Measurements from ENCODE around the gene TLL1. TPM values are rescaled to one million over a fixed set of nuclear protein-coding genes. Genes with fewer than 3 reads are reported as not detected.

The TLL1 gene
- total RNA-seq, 1 experiment from 2014 or later = 5.0 TPM

- CTCF ChIA-PET = no interaction called here
- no peak for TF ChIP-seq EZH2phosphoT487 (IDR thresholded peaks at IDR 0.05; ENCODE audit: borderline replicate concordance, low read length)
- no peak for TF ChIP-seq EZH2 (IDR thresholded peaks at IDR 0.05; ENCODE audit: low read length, unreplicated experiment)
- TF ChIP-seq CTCF (conservative IDR thresholded peaks at IDR 0.05; ENCODE audit: low read depth, low read length) = no peak
- no peaks in the 10 kb centered on the region for H3F3A ChIP-seq (ENCODE audit: low read length, unreplicated experiment)
- intact Hi-C loops (cut with micrococcal nuclease) = no loop called here
- H3K4me3 ChIP-seq (ENCODE audit: low read length) = no peak overlapping the region
- H3K4me1 ChIP-seq (ENCODE audit: insufficient read depth, low read length) = no peaks in the 10 kb centered on the region
- no peaks in the 10 kb centered on the region for H3K27me3 ChIP-seq (ENCODE audit: low read length)
- no peaks in the 10 kb centered on the region for H4K20me1 ChIP-seq (ENCODE audit: low read length)
- POLR2A ChIA-PET (ENCODE audit: unreplicated experiment) = no interaction called here
- no peaks in the 10 kb centered on the region for H3K9me3 ChIP-seq (ENCODE audit: low read length)
- H3K27ac ChIP-seq (ENCODE audit: low read length) = no peak overlapping the region
- H3K4me2 ChIP-seq (ENCODE audit: low read length) = no peak overlapping the region
- no peak overlapping the region for H3K9ac ChIP-seq (ENCODE audit: low read length)
- no peaks in the 10 kb centered on the region for H3K36me3 ChIP-seq (ENCODE audit: low read depth, low read length)
- ATAC-seq (no peak), DNase-seq (no peak)
- H3K9me2 ChIP-seq (replicated peaks; ENCODE audit: low read length) = no peaks in the 10 kb centered on the region
- no TSS peak for BruUV-seq (replicated peaks)
- no peak overlapping the region for H2AFZ ChIP-seq (ENCODE audit: low read length)
- H3K79me2 ChIP-seq (ENCODE audit: low read length) = no peaks in the 10 kb centered on the region
These were observed 21.1 kb downstream of the TLL1 start for GRCh38 chr4:165894159-165894558.

- Histone ChIP-seq H2AFZ (ENCODE audit: low read length) (peak overlapping the region; percentile 75), H3K36me3 (ENCODE audit: low read depth, low read length) (no peaks in the 10 kb centered on the region), H4K20me1 (ENCODE audit: low read length) (no peaks in the 10 kb centered on the region), H3K27me3 (ENCODE audit: low read length) (no peaks in the 10 kb centered on the region), H3K79me2 (ENCODE audit: low read length) (no peaks in the 10 kb centered on the region), H3K9ac (ENCODE audit: low read length) (peak overlapping the region; percentile 11; the same call in 1 of the 2 replicates), H3K9me2 (replicated peaks; ENCODE audit: low read length) (no peaks in the 10 kb centered on the region), H3K4me2 (ENCODE audit: low read length) (peak overlapping the region; percentile 67), H3F3A (ENCODE audit: low read length, unreplicated experiment) (no peaks in the 10 kb centered on the region), H3K4me1 (ENCODE audit: insufficient read depth, low read length) (peaks cover 16% of the 10 kb centered on the region), H3K4me3 (ENCODE audit: low read length) (peak overlapping the region; percentile 27; the same call in 1 of the 2 replicates), H3K27ac (ENCODE audit: low read length) (peak overlapping the region; percentile 74), H3K9me3 (ENCODE audit: low read length) (no peaks in the 10 kb centered on the region)
- peak; percentile 64 for ATAC-seq
- ChIA-PET CTCF (no interaction called here), POLR2A (ENCODE audit: unreplicated experiment) (no interaction called here)
- BruUV-seq (replicated peaks) = no TSS peak
- TF ChIP-seq EZH2 (IDR thresholded peaks at IDR 0.05; ENCODE audit: low read length, unreplicated experiment) = no peak
- peak; percentile 59 for DNase-seq
- intact Hi-C loops (cut with micrococcal nuclease) = no loop called here
These were observed 32.5 kb downstream of the TLL1 start for GRCh38 chr4:165905405-165906027.

- peak overlapping the region; percentile 74 for H3K27ac ChIP-seq (ENCODE audit: low read length)
- 0 out of 2 replicates have a peak overlapping the region, but pooled peaks have one; percentile 75 for H2AFZ ChIP-seq (ENCODE audit: low read length)
- H3K27me3 ChIP-seq (ENCODE audit: low read length) = no peaks in the 10 kb centered on the region
- H3K9me2 ChIP-seq (replicated peaks; ENCODE audit: low read length) = no peaks in the 10 kb centered on the region
- H3F3A ChIP-seq (ENCODE audit: low read length, unreplicated experiment) = no peaks in the 10 kb centered on the region
- no peaks in the 10 kb centered on the region for H3K79me2 ChIP-seq (ENCODE audit: low read length)
- POLR2A ChIA-PET (ENCODE audit: unreplicated experiment) = interaction anchor here (0.6 kb wide), 1 partner anchor 494 kb away, joined by 5 read pairs; no protein-coding TSS in a partner anchor
- peak overlapping the region; percentile 67; the same call in 1 of the 2 replicates for H3K4me2 ChIP-seq (ENCODE audit: low read length)
- no peaks in the 10 kb centered on the region for H4K20me1 ChIP-seq (ENCODE audit: low read length)
- no peaks in the 10 kb centered on the region for H3K9me3 ChIP-seq (ENCODE audit: low read length)
- peaks cover 16% of the 10 kb centered on the region for H3K4me1 ChIP-seq (ENCODE audit: insufficient read depth, low read length)
- no peak overlapping the region for H3K9ac ChIP-seq (ENCODE audit: low read length)
- no peak overlapping the region for H3K4me3 ChIP-seq (ENCODE audit: low read length)
- DNase-seq (no peak), ATAC-seq (no peak)
- intact Hi-C loops (cut with micrococcal nuclease) = no loop called here
- no peak for TF ChIP-seq EZH2phosphoT487 (IDR thresholded peaks at IDR 0.05; ENCODE audit: borderline replicate concordance, low read length)
- no peak for TF ChIP-seq EZH2 (IDR thresholded peaks at IDR 0.05; ENCODE audit: low read length, unreplicated experiment)
- no peak for TF ChIP-seq CTCF (conservative IDR thresholded peaks at IDR 0.05; ENCODE audit: low read depth, low read length)
- BruUV-seq (replicated peaks) = no TSS peak
- CTCF ChIA-PET = no interaction called here
- H3K36me3 ChIP-seq (ENCODE audit: low read depth, low read length) = no peaks in the 10 kb centered on the region
These were observed 33.2 kb downstream of the TLL1 start for GRCh38 chr4:165906272-165906671.
